SH-SY5Y (cell line): Measurements from ENCODE around the gene NET1.

ENCODE experiments used
- GATA2 ChIP-seq: IDR thresholded peaks from 2 replicates; pipeline ENCODE4 v1.6.1; 2011; ENCODE audit warnings: mild to moderate bottlenecking, low read depth, low read length
- GATA3 ChIP-seq: IDR thresholded peaks from 2 replicates; pipeline ENCODE4 v1.6.1; 2011; ENCODE audit warnings: low read depth, mild to moderate bottlenecking, low read length, moderate library complexity

Gene NET1

GRCh38 chr10:5416981-5417380 lies 4.6 kb downstream of the NET1 start:
- TF ChIP-seq GATA2 (no peak), GATA3 (no peak)

GRCh38 chr10:5418584-5418983 lies 6.2 kb downstream of the NET1 start:
- TF ChIP-seq GATA3 = no peak
- no peak for TF ChIP-seq GATA2

- TF ChIP-seq GATA2 (no peak), GATA3 (no peak)
Measured at GRCh38 chr10:5419466-5420094, 7.2 kb downstream of the NET1 start.

- TF ChIP-seq GATA3 (no peak), GATA2 (no peak)
Measured at GRCh38 chr10:5423771-5424170, 11.4 kb downstream of the NET1 start.

- no peak for TF ChIP-seq GATA3
- TF ChIP-seq GATA2 = no peak
Measured at GRCh38 chr10:5424751-5425150, 12.4 kb downstream of the NET1 start.

GRCh38 chr10:5428133-5428532 lies 15.8 kb downstream of the NET1 start:
- TF ChIP-seq GATA2 (no peak), GATA3 (no peak)

- TF ChIP-seq GATA2 = no peak
- TF ChIP-seq GATA3 = no peak
Measured at GRCh38 chr10:5433182-5433581, 20.8 kb downstream of the NET1 start.

- TF ChIP-seq GATA2 (no peak), GATA3 (no peak)
Measured at GRCh38 chr10:5434017-5434753, 21.8 kb downstream of the NET1 start.

GRCh38 chr10:5435328-5435727 lies 23.0 kb downstream of the NET1 start:
- no peak for TF ChIP-seq GATA2
- TF ChIP-seq GATA3 = no peak

GRCh38 chr10:5440206-5440605 lies 27.8 kb downstream of the NET1 start:
- TF ChIP-seq GATA3 = no peak
- no peak for TF ChIP-seq GATA2

- TF ChIP-seq GATA3 = no peak
- TF ChIP-seq GATA2 = no peak
Measured at GRCh38 chr10:5441106-5441505, 28.7 kb downstream of the NET1 start.

GRCh38 chr10:5442065-5442989 lies 30.0 kb downstream of the NET1 start:
- no peak for TF ChIP-seq GATA3
- no peak for TF ChIP-seq GATA2

- TF ChIP-seq GATA2 (no peak), GATA3 (no peak)
Measured at GRCh38 chr10:5442990-5443370, 30.6 kb downstream of the NET1 start.

- no peak for TF ChIP-seq GATA2
Measured at GRCh38 chr10:5443429-5443828, 31.1 kb downstream of the NET1 start.
